Duodenal mucosa (tissue), 2 donors: ENCODE data around the gene PTK7.
"Not testable (repeated sequence)": the region's sequence is repeated elsewhere in the genome, so short reads cannot be mapped to it uniquely, and the experiment has no call there.

ENCODE experiments used
- H3K27ac ChIP-seq: one replicate; pipeline ENCODE4 v1.7.0; 2013; ENCODE audit warnings: low read depth, low read length
- H3K27me3 ChIP-seq, 2 donors: one replicate each; pipeline ENCODE4 v1.7.0; 2013; ENCODE audit warnings: low read length in 2 of 2, control low read depth in 1 of 2; ENCODE audit not compliant: insufficient read depth in 2 of 2, control insufficient read depth in 1 of 2
- H3K36me3 ChIP-seq, 2 donors: one replicate each; pipeline ENCODE4 v1.7.0; 2013; ENCODE audit warnings: low read length in 2 of 2, control low read depth in 1 of 2; ENCODE audit not compliant: insufficient read depth in 2 of 2, control insufficient read depth in 1 of 2
- H3K4me1 ChIP-seq, 2 donors: one replicate each; pipeline ENCODE4 v1.7.0; 2013; ENCODE audit warnings: low read length in 2 of 2, control low read depth in 1 of 2; ENCODE audit not compliant: insufficient read depth in 2 of 2, control insufficient read depth in 1 of 2
- H3K4me3 ChIP-seq, 2 donors: one replicate each; pipeline ENCODE4 v1.7.0; 2013; ENCODE audit warnings: low read length in 2 of 2, low read depth in 1 of 2
- H3K9ac ChIP-seq, 2 donors: one replicate each; pipeline ENCODE4 v1.7.0; 2013; ENCODE audit warnings: low read length in 2 of 2, low read depth in 1 of 2
- H3K9me3 ChIP-seq, 2 donors: one replicate each; pipeline ENCODE4 v1.7.0; 2013; ENCODE audit warnings: low read length in 2 of 2, control low read depth in 1 of 2; ENCODE audit not compliant: control insufficient read depth in 1 of 2

The PTK7 gene

DNA sequence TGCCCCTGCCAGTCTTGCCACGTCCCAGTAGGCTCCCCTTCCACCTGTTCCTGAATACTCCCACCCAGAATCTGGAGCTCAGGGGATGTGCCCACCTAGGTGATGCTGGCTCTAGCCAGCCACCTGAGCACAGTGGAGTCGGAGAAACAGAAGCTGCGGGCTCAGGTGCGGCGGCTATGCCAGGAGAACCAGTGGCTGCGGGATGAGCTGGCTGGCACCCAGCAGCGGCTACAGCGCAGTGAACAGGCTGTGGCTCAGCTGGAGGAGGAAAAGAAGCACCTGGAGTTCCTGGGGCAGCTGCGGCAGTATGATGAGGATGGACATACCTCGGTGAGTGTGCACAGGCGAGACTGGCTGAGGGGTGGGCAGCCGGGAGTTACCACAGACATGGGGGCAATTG lies 13.3 kb upstream of the PTK7 start:
- Histone ChIP-seq H3K9ac (no peak overlapping the region), H3K9me3 (no peaks in the 10 kb centered on the region), H3K36me3 (peaks cover 26 to 40% of the 10 kb centered on the region in 2 donors), H3K27ac (no peak overlapping the region), H3K4me3 (no peak overlapping the region), H3K4me1 (peaks cover 13 to 26% of the 10 kb centered on the region in 2 donors), H3K27me3 (no peaks in the 10 kb centered on the region)

DNA sequence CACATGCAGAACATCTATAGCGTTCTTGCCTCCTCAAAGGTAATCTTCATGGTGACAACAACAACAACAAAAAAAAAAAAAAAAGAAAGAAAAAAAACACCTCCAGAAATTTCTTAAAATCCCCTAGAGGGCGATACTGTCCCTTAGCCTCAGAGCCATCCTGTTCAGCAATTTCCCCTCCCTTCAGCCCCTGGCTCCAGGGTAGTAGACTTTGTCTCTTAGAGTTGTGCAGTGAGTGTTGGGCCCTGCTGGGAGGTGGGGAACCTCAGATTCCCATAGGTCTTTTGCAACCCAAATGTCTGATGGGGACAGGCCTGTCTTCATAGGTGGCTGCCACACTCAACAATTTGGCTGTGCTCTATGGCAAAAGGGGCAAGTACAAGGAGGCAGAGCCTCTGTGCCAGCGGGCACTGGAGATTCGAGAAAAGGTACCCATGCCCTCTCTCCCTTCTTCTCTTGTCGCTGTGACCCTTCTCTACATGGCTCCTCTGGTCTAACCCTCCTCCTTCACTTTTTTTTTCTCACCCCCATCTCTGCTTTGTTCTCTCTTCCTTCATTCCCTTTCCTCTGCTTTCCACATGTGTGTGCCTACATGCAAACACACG lies 6.0 kb upstream of the PTK7 start:
- H3K4me1 ChIP-seq: no peaks in the 10 kb centered on the region
- H3K27ac ChIP-seq: no peak overlapping the region
- no peak overlapping the region for H3K4me3 ChIP-seq
- no peaks in the 10 kb centered on the region for H3K27me3 ChIP-seq
- no peak overlapping the region for H3K9ac ChIP-seq
- H3K9me3 ChIP-seq: no peaks in the 10 kb centered on the region
- H3K36me3 ChIP-seq: peaks cover 35 to 50% of the 10 kb centered on the region in 2 donors

DNA sequence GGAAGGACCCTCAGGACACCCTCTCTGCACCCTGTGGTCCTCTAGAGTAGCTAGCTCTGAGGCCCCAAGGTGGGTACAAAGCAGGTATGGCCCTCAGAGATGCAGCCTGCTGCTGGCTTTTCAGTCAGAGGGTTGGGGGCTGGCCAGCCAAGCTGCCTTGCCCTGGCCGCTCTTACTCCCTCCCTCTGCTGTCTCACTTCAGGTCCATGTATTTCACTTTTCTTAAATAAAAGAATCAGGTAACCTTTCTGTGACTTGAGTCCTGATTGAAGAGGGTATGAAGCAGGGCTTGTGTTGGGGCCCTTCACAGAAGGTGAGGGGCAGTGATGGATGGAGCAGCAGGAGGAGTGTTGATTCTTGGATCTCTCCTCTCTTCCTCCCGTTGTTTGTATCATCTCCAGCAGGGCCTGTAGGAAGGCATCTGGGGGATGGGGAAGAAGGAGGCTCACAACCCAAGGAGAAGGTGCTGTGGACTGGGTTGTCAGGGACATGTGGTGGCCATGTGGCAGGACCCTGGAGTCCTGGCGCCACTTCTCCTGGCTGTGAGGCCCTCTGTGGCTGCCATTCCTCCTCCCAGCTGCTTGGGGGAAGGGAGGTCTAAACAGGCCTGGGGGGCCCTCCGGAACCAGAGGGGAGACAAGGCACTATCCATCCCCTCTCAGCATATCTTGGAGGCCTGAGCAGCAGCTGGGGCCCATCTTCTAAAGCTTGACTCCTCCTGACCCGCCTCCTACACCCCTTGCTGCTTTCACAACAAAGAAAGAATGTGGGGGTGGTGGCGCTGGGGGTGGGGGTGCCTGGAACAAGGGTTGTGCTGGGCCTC lies 1.1 kb upstream of the PTK7 start:
- no peaks in the 10 kb centered on the region for H3K9me3 ChIP-seq
- H3K27ac ChIP-seq: no peak overlapping the region
- no peak overlapping the region for H3K4me3 ChIP-seq
- peaks cover 4 to 11% of the 10 kb centered on the region in 2 donors for H3K4me1 ChIP-seq
- peaks cover 19 to 33% of the 10 kb centered on the region in 2 donors for H3K36me3 ChIP-seq
- H3K9ac ChIP-seq: no peak overlapping the region
- peaks cover 0 to 7% of the 10 kb centered on the region in 2 donors for H3K27me3 ChIP-seq

DNA sequence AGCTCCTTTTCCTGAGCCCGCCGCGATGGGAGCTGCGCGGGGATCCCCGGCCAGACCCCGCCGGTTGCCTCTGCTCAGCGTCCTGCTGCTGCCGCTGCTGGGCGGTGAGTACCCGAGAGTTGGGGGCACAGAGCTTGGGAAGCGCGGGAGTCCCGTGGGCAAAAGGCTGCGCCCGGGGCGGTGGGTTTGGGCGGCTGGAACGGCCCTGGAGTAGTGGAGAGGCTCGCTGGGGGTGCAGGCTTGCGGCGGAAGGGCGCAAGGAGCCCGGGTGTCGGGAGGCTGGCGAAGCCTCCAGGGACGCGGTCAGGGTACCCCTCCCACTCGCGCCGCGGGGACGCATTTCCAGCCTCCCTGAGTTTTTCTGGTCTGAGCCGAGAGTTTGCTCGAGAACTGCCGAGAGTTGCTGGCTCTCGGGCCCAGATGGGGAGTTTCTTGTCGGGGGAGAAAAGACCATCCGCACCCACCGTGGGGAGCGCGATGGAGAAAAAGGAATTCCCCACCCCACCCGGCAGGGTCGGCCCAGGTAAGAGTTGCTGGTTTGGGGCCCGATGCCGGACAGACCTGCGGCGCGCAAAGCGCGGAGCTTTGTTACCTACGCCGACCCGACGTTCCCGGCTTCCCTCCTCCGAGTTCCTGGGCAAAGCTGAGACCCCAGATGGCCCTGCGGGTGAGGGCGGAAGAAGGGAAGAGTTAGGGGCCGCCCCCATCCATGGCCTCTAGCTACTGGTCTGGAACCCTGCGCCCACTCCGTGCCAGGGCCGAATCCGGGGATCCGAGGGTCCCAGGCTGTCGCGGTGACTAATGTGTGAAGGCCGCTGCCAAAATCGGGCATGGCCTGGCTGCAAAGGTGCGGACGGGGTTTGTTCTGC lies 584 bp downstream of the PTK7 start:
- H3K9ac ChIP-seq: peak overlapping the region; percentile 32 to 48
- peak overlapping the region; percentile 68 to 74 for H3K4me3 ChIP-seq
- H3K27ac ChIP-seq: peak overlapping the region; percentile 14
- peaks cover 0 to 7% of the 10 kb centered on the region in 2 donors for H3K27me3 ChIP-seq
- H3K9me3 ChIP-seq: no peaks in the 10 kb centered on the region
- H3K4me1 ChIP-seq: peaks cover 4 to 11% of the 10 kb centered on the region in 2 donors
- peaks cover 8 to 21% of the 10 kb centered on the region in 2 donors for H3K36me3 ChIP-seq

DNA sequence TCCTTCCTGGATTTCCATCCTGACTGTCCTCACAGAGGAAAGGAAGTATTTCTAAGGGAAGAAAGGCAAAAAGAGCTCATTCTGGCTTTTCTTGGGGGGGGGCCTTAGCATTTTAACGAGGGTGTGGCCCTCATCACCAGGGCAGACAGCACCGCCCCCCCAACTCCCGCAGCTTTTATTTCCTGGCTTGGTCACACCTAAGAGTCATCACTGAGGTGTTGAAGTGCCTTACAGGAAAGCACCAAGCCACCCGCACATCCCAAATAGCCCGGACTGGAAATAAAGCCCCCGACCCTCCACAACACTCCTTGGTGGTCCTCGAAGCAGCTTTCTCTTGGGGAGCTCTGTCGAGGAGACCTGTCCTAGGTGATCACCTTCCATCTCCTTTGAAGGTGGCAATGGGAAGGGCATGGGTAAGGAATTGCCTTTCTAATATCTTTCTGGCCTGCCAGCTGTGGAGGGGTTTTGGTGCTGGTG lies 1.3 kb downstream of the PTK7 start:
- H3K36me3 ChIP-seq: peaks cover 5 to 15% of the 10 kb centered on the region in 2 donors
- peaks cover 4 to 11% of the 10 kb centered on the region in 2 donors for H3K4me1 ChIP-seq
- H3K27me3 ChIP-seq: peaks cover 0 to 7% of the 10 kb centered on the region in 2 donors
- H3K9ac ChIP-seq: peak overlapping the region; percentile 18 to 48
- H3K9me3 ChIP-seq: no peaks in the 10 kb centered on the region
- H3K4me3 ChIP-seq: peak overlapping the region; percentile 68 to 74
- H3K27ac ChIP-seq: peak overlapping the region; percentile 14

- Histone ChIP-seq H3K4me3 (peak overlapping the region in 1 of 2 donors; percentile 74), H3K4me1 (peaks cover 4 to 11% of the 10 kb centered on the region in 2 donors), H3K9me3 (no peaks in the 10 kb centered on the region), H3K27ac (no peak overlapping the region), H3K9ac (no peak overlapping the region), H3K36me3 (peaks cover 1 to 8% of the 10 kb centered on the region in 2 donors), H3K27me3 (peaks cover 0 to 7% of the 10 kb centered on the region in 2 donors)
Observed at GRCh38 chr6:43077981-43078511, 1.9 kb downstream of the PTK7 start.

DNA sequence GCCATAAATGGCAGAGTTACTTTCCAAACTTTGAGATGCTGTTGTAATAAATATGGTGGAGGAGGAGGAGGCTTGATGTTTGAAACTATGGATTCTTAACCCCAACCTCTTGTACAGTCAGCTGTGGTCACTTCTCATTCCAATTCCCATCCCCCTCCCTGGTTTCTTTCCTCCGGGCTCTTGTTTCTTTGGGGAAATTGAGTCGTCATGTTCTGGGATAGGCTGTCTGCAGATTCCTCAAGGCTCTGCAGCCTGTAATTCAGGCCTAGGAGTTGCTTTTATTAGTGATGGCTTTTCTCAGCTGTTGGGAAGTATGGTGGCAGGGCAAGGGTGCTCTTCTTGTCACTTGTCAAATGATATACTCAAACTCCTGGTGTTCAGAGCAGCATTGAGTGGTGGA lies 2.6 kb downstream of the PTK7 start:
- H3K27ac ChIP-seq: no peak overlapping the region
- H3K36me3 ChIP-seq: peaks cover 0 to 4% of the 10 kb centered on the region in 2 donors
- peaks cover 0 to 7% of the 10 kb centered on the region in 2 donors for H3K27me3 ChIP-seq
- H3K4me1 ChIP-seq: peaks cover 4 to 11% of the 10 kb centered on the region in 2 donors
- H3K4me3 ChIP-seq: no peak overlapping the region
- H3K9ac ChIP-seq: no peak overlapping the region
- H3K9me3 ChIP-seq: no peaks in the 10 kb centered on the region

GRCh38 chr6:43081043-43081442 lies 4.9 kb downstream of the PTK7 start:
- Histone ChIP-seq H3K27me3 (peaks cover 0 to 7% of the 10 kb centered on the region in 2 donors), H3K4me3 (no peak overlapping the region), H3K9ac (no peak overlapping the region), H3K36me3 (no peaks in the 10 kb centered on the region), H3K27ac (no peak overlapping the region), H3K4me1 (peaks cover 0 to 11% of the 10 kb centered on the region in 2 donors), H3K9me3 (no peaks in the 10 kb centered on the region)

- not testable (repeated sequence) for H3K36me3 ChIP-seq, H3K4me3 ChIP-seq, H3K9ac ChIP-seq, H3K27ac ChIP-seq, H3K9me3 ChIP-seq, H3K27me3 ChIP-seq
- H3K4me1 ChIP-seq: peaks cover 0 to 11% of the 10 kb centered on the region in 2 donors
Observed at GRCh38 chr6:43081922-43082321, 5.8 kb downstream of the PTK7 start.
